HEK293 (cell line): ENCODE data around the gene ARHGAP32.

Source experiments
- CTCF ChIA-PET: fragments of 350-600 bp; formaldehyde crosslinking; extraction: SDS; loops from one replicate; lab custom pipeline; 2021; ENCODE audit warnings: antibody characterized with exemption; lab: Yijun Ruan, JAX
- POLR2A ChIA-PET: fragments of 300-600 bp; formaldehyde crosslinking; extraction: SDS; loops from one replicate; lab custom pipeline; 2020; ENCODE audit warnings: antibody characterized with exemption, inconsistent platforms; lab: Yijun Ruan, JAX
- H3K27ac ChIP-seq: fragments of 200-500 bp; sonication (Bioruptor generic); 2 replicates; pipeline ENCODE4 v1.5.1; 2014; ENCODE audit warnings: low read depth, low read length, control low read depth, inconsistent platforms; ENCODE audit errors: extremely low read depth
- H3K36me3 ChIP-seq, 2 experiments: fragments of 200-500 bp in 1 of 2; sonication (Bioruptor generic) in 1 of 2; 1 replicate in 1 of 2; 2 replicates in 1 of 2; pipeline ENCODE4 v1.5.1; 2014 to 2017; ENCODE audit warnings: inconsistent platforms in 2 of 2, low read length in 2 of 2; ENCODE audit not compliant: control insufficient read depth in 2 of 2, insufficient read depth in 1 of 2
- H3K4me1 ChIP-seq: fragments of 200-500 bp; sonication (Bioruptor generic); 2 replicates; pipeline ENCODE4 v1.5.1; 2014; ENCODE audit warnings: mild to moderate bottlenecking, low read length, inconsistent platforms; ENCODE audit not compliant: control insufficient read depth, insufficient read depth
- H3K4me3 ChIP-seq: 2 replicates; pipeline ENCODE4 v1.5.1; 2011; ENCODE audit warnings: low read depth, mild to moderate bottlenecking, control low read depth, low read length, moderate library complexity
- H3K9me3 ChIP-seq: fragments of 200-500 bp; sonication (Bioruptor generic); 2 replicates; pipeline ENCODE4 v1.5.1; 2014; ENCODE audit warnings: low read depth, low read length, inconsistent platforms; ENCODE audit not compliant: control insufficient read depth, insufficient read depth
- EGR2 ChIP-seq: fragments of 450-650 bp; formaldehyde crosslinking; IDR thresholded peaks from 2 replicates; pipeline ENCODE4 v1.5.1; 2016; ENCODE audit warnings: low read depth, missing biosample characterization, missing genetic modification characterization
- GLIS2 ChIP-seq: fragments of 450-650 bp; formaldehyde crosslinking; IDR thresholded peaks from 2 replicates; pipeline ENCODE4 v1.5.1; 2016; ENCODE audit warnings: missing biosample characterization, missing genetic modification characterization
- HOXD13 ChIP-seq: sonication (generic); formaldehyde crosslinking; IDR thresholded peaks from 2 replicates; pipeline ENCODE4 v1.8.0; 2022; ENCODE audit warnings: missing genetic modification reagents, borderline replicate concordance
- KLF1 ChIP-seq: fragments of 450-650 bp; formaldehyde crosslinking; IDR thresholded peaks from 2 replicates; pipeline ENCODE4 v1.5.1; 2016; ENCODE audit warnings: missing biosample characterization, missing genetic modification characterization
- MEIS1 ChIP-seq: sonication (generic); formaldehyde crosslinking; IDR thresholded peaks from 2 replicates; pipeline ENCODE4 v1.8.1; 2022; ENCODE audit warnings: missing genetic modification reagents, mild to moderate bottlenecking, borderline replicate concordance
- PRDM1 ChIP-seq: fragments of 450-650 bp; formaldehyde crosslinking; IDR thresholded peaks from 2 replicates; pipeline ENCODE4; 2016; ENCODE audit warnings: missing biosample characterization, missing genetic modification characterization
- RBAK ChIP-seq: fragments of 450-650 bp; formaldehyde crosslinking; IDR thresholded peaks from 2 replicates; pipeline ENCODE4 v1.5.1; 2016; ENCODE audit warnings: missing biosample characterization, missing genetic modification characterization
- SP3 ChIP-seq: fragments of 450-650 bp; formaldehyde crosslinking; IDR thresholded peaks from 2 replicates; pipeline ENCODE4 v1.5.1; 2016; ENCODE audit warnings: missing biosample characterization, missing genetic modification characterization
- TCF7L2 ChIP-seq: IDR thresholded peaks from 2 replicates; pipeline ENCODE4 v1.6.1; 2011; ENCODE audit warnings: low read depth, mild to moderate bottlenecking, inconsistent platforms, low read length, moderate library complexity, borderline replicate concordance
- ZBTB20 ChIP-seq: fragments of 450-650 bp; formaldehyde crosslinking; IDR thresholded peaks from 2 replicates; pipeline ENCODE4 v1.5.1; 2016; ENCODE audit warnings: missing biosample characterization, missing genetic modification characterization
- ZBTB48 ChIP-seq: fragments of 450-650 bp; formaldehyde crosslinking; IDR thresholded peaks from 2 replicates; pipeline ENCODE4 v1.5.1; 2016; ENCODE audit warnings: missing biosample characterization, missing genetic modification characterization
- ZFHX2 ChIP-seq: fragments of 450-650 bp; formaldehyde crosslinking; conservative IDR thresholded peaks from 2 replicates; pipeline ENCODE4 v1.5.1; 2016; ENCODE audit warnings: missing biosample characterization, missing genetic modification characterization
- ZNF146 ChIP-seq: fragments of 450-650 bp; formaldehyde crosslinking; IDR thresholded peaks from 2 replicates; pipeline ENCODE4 v1.5.1; 2016; ENCODE audit warnings: missing biosample characterization, missing genetic modification characterization
- ZNF157 ChIP-seq: fragments of 450-650 bp; formaldehyde crosslinking; IDR thresholded peaks from 2 replicates; pipeline ENCODE4 v1.5.1; 2016; ENCODE audit warnings: missing biosample characterization, missing genetic modification characterization
- ZNF19 ChIP-seq: fragments of 450-650 bp; formaldehyde crosslinking; IDR thresholded peaks from 2 replicates; pipeline ENCODE4; 2016; ENCODE audit warnings: missing biosample characterization, missing genetic modification characterization, low read depth
- ZNF2 ChIP-seq: fragments of 450-650 bp; formaldehyde crosslinking; IDR thresholded peaks from 2 replicates; pipeline ENCODE4 v1.5.1; 2016; ENCODE audit warnings: missing biosample characterization, missing genetic modification characterization
- ZNF248 ChIP-seq: fragments of 450-650 bp; formaldehyde crosslinking; IDR thresholded peaks from 2 replicates; pipeline ENCODE4 v1.5.1; 2017; ENCODE audit warnings: missing biosample characterization, missing genetic modification characterization
- ZNF513 ChIP-seq: fragments of 450-650 bp; IDR thresholded peaks from 2 replicates; pipeline ENCODE4 v1.5.1; 2018; ENCODE audit warnings: missing biosample characterization, missing genetic modification characterization
- ZNF530 ChIP-seq: fragments of 450-650 bp; formaldehyde crosslinking; IDR thresholded peaks from 2 replicates; pipeline ENCODE4 v1.5.1; 2016; ENCODE audit warnings: low read depth, missing biosample characterization, missing genetic modification characterization
- ZNF621 ChIP-seq: fragments of 450-650 bp; formaldehyde crosslinking; IDR thresholded peaks from 2 replicates; pipeline ENCODE4 v1.5.1; 2017; ENCODE audit warnings: missing biosample characterization, missing genetic modification characterization
- ZNF785 ChIP-seq: fragments of 450-650 bp; formaldehyde crosslinking; IDR thresholded peaks from 2 replicates; pipeline ENCODE4 v1.5.1; 2016; ENCODE audit warnings: missing biosample characterization, missing genetic modification characterization
- TF ChIP-seq, protein P1 (sequence below): fragments of 450-650 bp; formaldehyde crosslinking; IDR thresholded peaks from 2 replicates; pipeline ENCODE4 v1.5.1; 2016; ENCODE audit warnings: missing biosample characterization, missing genetic modification characterization

ARHGAP32 gene

DNA sequence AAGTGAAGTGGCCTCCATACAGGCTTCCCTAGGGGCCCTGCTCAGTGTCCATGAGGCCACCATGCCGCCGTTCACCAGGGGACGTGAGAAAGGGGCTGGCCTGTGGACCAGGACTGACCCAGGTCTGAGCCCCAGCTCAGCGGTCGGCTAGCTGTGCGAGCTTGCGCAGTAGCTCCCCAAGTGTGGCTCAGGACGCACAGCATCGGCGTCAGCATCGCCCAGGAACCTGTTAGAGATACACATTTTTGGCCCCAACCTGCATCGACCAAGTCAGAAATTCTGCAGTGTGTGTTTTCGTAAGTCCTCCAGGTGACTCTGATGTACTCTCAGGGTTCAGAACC, 249.9 kb downstream of the ARHGAP32 start:
- no peaks in the 10 kb centered on the region for H3K4me1 ChIP-seq

DNA sequence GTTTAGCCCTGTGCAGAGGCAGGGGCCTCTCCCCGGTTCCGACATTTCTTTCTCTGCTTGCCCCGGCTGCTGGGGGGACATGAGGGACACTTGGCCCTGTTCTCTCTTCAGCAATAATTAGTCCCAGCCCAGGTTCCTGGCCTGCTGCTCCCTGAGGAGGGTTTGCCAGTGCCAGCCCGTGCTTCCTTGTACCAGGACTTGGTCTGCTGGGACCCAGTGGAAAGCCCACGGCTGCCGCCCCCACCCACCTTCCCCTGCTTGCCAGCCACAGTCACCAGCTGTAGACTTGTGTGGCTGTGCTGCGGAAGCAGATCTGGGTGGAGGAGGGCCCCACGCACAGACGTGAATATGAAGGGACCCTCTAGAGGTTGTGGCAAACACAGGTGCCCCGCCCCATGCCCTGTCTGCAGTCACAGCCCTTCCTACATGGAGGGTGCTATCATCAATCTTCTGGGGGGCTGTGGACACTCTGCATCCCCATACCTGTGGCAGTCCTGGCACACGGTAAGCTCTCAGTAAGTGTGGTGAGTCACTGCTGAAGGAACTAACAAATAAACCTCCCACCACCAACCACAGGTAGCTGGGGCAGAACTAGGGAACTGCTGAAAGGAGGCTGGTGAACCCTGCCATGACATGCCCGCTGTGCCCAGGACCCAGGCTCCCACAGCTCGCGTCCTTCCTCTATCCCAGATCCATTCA, 250.4 kb downstream of the ARHGAP32 start:
- no peak overlapping the region for H3K4me3 ChIP-seq
- TF ChIP-seq ZNF146 (tag by site-specific recombination) (no peak), ZNF2 (no peak), ZFHX2 (0 out of 2 replicates have a peak, but pooled peaks have one; percentile 9)
- no peaks in the 10 kb centered on the region for H3K9me3 ChIP-seq
- ChIA-PET CTCF (interaction anchor here (0.6 to 1.1 kb wide), 3 partner anchors 15 to 648 kb away, joined by 3 to 6 read pairs (median 3); no protein-coding TSS in a partner anchor), POLR2A (no interaction called here)
- H3K27ac ChIP-seq: no peak overlapping the region
- H3K4me1 ChIP-seq: no peaks in the 10 kb centered on the region
- H3K36me3 ChIP-seq: no peaks in the 10 kb centered on the region

More for the DNA sequence above, 249.9 kb downstream of the ARHGAP32 start:
- Histone ChIP-seq H3K9me3 (no peaks in the 10 kb centered on the region), H3K4me3 (no peak overlapping the region), H3K36me3 (no peaks in the 10 kb centered on the region), H3K27ac (no peak overlapping the region)
- CTCF ChIA-PET: interaction anchor here (0.6 to 1.1 kb wide), 2 partner anchors 58 to 647 kb away, joined by 3 to 6 read pairs; no protein-coding TSS in a partner anchor
- no peak for TF ChIP-seq ZNF513 (tag by site-specific recombination)
- no peak for TF ChIP-seq TCF7L2
- POLR2A ChIA-PET: no interaction called here

DNA sequence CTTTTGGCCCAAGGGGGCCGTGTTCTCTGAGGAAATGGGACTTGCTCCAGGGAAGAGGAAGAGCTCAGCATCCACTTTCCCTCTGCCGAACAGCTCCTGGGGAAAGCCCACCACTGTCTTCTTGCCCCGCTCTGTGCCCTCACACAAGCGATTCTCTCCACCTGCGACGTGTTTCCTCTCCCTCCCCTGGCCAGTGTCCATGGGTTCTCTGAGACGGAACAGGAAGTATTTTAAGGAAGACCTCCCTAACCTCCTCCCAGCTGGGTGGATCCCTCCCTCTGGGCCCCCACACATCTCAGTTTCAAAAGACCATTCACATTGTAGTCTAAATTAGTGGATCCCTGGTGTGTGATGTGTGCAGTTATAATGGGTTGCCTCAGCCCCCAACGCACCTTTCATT, 251.0 kb downstream of the ARHGAP32 start:
- CTCF ChIA-PET: interaction anchor here (1.1 kb wide), 1 partner anchor 15 kb away, joined by 3 read pairs; no protein-coding TSS in a partner anchor
- Histone ChIP-seq H3K27ac (no peak overlapping the region), H3K9me3 (no peaks in the 10 kb centered on the region), H3K36me3 (no peaks in the 10 kb centered on the region), H3K4me1 (no peaks in the 10 kb centered on the region), H3K4me3 (no peak overlapping the region)
- POLR2A ChIA-PET: no interaction called here
- TF ChIP-seq MEIS1 (no peak), ZNF530 (no peak), ZBTB20 (tag by site-specific recombination) (no peak), KLF1 (tag by site-specific recombination) (no peak), ZNF248 (tag by site-specific recombination) (no peak), ZBTB48 (tag by site-specific recombination) (no peak)

DNA sequence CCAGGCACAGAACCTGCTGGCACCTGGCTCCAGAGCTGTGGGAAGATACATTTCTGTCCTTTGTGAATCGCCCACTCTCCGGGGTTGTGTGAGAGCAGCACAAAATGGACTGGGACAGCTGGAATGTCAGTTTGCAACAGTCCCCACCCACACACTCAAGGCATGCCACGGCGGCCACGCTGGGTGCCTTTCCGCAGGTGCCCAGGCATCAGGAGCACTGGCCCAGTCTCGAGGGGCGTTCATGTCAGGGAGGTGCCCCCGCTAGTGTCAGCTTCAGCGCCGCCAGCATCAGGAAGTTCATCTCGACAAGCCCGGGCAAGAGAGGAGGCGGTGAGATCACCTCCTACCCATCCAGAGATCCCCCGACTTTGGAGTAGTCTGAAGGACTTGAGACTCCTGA, 251.5 kb downstream of the ARHGAP32 start:
- no peaks in the 10 kb centered on the region for H3K36me3 ChIP-seq
- H3K9me3 ChIP-seq: no peaks in the 10 kb centered on the region
- H3K4me3 ChIP-seq: no peak overlapping the region
- peak; percentile 52 for TF ChIP-seq EGR2 (tag by site-specific recombination)
- no peak for TF ChIP-seq ZNF621 (tag by site-specific recombination)
- TF ChIP-seq ZFHX2: peak; percentile 74
- CTCF ChIA-PET: interaction anchor here (1.1 to 4.9 kb wide), 2 partner anchors 16 to 55 kb away, joined by 3 to 37 read pairs; no protein-coding TSS in a partner anchor
- H3K27ac ChIP-seq: no peak overlapping the region
- no peaks in the 10 kb centered on the region for H3K4me1 ChIP-seq
- POLR2A ChIA-PET: no interaction called here

DNA sequence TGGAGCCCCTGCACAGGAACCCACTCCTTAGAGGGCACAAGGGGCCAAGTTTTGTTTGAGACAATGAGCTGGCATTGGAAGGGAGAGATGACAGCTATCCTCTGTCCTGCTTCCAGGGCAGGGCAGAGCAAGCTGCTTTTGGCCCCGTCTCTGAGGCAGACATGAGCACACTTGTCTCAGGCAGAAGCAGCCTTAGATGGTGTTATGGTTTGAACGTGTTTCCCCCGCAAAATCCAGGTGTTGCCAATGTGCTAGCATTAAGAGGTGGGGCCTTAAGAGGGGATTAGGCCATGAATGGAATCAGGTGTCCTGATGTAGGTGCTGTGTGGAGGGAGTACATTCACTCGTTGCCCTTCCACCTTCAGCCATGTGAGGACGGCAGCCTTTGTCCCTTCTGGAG, 252.0 kb downstream of the ARHGAP32 start:
- no peak overlapping the region for H3K4me3 ChIP-seq
- ChIA-PET CTCF (interaction anchor here (0.7 to 4.9 kb wide), 4 partner anchors 16 to 1193 kb away, joined by 3 to 37 read pairs (median 3); no protein-coding TSS in a partner anchor), POLR2A (no interaction called here)
- no peaks in the 10 kb centered on the region for H3K36me3 ChIP-seq
- H3K9me3 ChIP-seq: no peaks in the 10 kb centered on the region
- no peak overlapping the region for H3K27ac ChIP-seq
- no peaks in the 10 kb centered on the region for H3K4me1 ChIP-seq
- TF ChIP-seq ZNF785 (tag by site-specific recombination) (no peak), RBAK (tag by site-specific recombination) (no peak), HOXD13 (CRISPR knock-in tag) (no peak), PRDM1 (tag by site-specific recombination) (no peak), ZNF19 (tag by site-specific recombination) (no peak), SP3 (no peak), GLIS2 (no peak), ZNF157 (no peak)
- TF ChIP-seq, protein P1, sequence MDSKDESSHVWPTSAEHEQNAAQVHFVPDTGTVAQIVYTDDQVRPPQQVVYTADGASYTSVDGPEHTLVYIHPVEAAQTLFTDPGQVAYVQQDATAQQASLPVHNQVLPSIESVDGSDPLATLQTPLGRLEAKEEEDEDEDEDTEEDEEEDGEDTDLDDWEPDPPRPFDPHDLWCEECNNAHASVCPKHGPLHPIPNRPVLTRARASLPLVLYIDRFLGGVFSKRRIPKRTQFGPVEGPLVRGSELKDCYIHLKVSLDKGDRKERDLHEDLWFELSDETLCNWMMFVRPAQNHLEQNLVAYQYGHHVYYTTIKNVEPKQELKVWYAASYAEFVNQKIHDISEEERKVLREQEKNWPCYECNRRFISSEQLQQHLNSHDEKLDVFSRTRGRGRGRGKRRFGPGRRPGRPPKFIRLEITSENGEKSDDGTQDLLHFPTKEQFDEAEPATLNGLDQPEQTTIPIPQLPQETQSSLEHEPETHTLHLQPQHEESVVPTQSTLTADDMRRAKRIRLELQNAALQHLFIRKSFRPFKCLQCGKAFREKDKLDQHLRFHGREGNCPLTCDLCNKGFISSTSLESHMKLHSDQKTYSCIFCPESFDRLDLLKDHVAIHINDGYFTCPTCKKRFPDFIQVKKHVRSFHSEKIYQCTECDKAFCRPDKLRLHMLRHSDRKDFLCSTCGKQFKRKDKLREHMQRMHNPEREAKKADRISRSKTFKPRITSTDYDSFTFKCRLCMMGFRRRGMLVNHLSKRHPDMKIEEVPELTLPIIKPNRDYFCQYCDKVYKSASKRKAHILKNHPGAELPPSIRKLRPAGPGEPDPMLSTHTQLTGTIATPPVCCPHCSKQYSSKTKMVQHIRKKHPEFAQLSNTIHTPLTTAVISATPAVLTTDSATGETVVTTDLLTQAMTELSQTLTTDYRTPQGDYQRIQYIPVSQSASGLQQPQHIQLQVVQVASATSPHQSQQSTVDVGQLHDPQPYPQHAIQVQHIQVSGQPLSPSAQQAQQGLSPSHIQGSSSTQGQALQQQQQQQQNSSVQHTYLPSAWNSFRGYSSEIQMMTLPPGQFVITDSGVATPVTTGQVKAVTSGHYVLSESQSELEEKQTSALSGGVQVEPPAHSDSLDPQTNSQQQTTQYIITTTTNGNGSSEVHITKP (tag by site-specific recombination): no peak
